NK-92 (cell line): Measurements from ENCODE around the gene USB1.

ENCODE experiments used
- DNase-seq: peaks from one replicate; lab custom pipeline; 2025; ENCODE audit not compliant: unreplicated experiment; lab: John Stamatoyannopoulos, UW

USB1 gene

GRCh38 chr16:58046054-58046881 is 45.1 kb downstream of the USB1 start:
- DNase-seq: no peak

- no peak for DNase-seq
Measured at GRCh38 chr16:58046936-58047335, 45.7 kb downstream of the USB1 start.

GRCh38 chr16:58047557-58048348 is 46.5 kb downstream of the USB1 start:
- DNase-seq: no peak

- DNase-seq: no peak
Measured at GRCh38 chr16:58048494-58049231, 47.5 kb downstream of the USB1 start.

- DNase-seq: no peak
Measured at GRCh38 chr16:58049232-58050185, 48.3 kb downstream of the USB1 start.

- no peak for DNase-seq
Measured at GRCh38 chr16:58051296-58051695, 50.1 kb downstream of the USB1 start.

- DNase-seq: no peak
Measured at GRCh38 chr16:58051821-58052603, 50.8 kb downstream of the USB1 start.

- DNase-seq: no peak
Measured at GRCh38 chr16:58053682-58054005, 52.4 kb downstream of the USB1 start.

GRCh38 chr16:58054289-58054688 is 53.1 kb downstream of the USB1 start:
- no peak for DNase-seq

- no peak for DNase-seq
Measured at GRCh38 chr16:58056580-58056979, 55.4 kb downstream of the USB1 start.

GRCh38 chr16:58057121-58057520 is 55.9 kb downstream of the USB1 start:
- DNase-seq: no peak

- DNase-seq: no peak
Measured at GRCh38 chr16:58057784-58058183, 56.6 kb downstream of the USB1 start.

- DNase-seq: no peak
Measured at GRCh38 chr16:58062821-58063220, 61.6 kb downstream of the USB1 start.

GRCh38 chr16:58063377-58064076 is 62.3 kb downstream of the USB1 start:
- DNase-seq: no peak

GRCh38 chr16:58070585-58070984 is 69.4 kb downstream of the USB1 start:
- DNase-seq: no peak
